Esophagus muscularis mucosa (tissue), 3 donors: ENCODE measurements around the gene PPP1R12C.
"Not testable (repeated sequence)": the region's sequence is repeated elsewhere in the genome, so short reads cannot be mapped to it uniquely, and the experiment has no call there.

Source experiments
- POLR2AphosphoS5 ChIP-seq, 2 donors: sonication (generic); formaldehyde crosslinking; IDR thresholded peaks; one replicate each; pipeline ENCODE4 v1.6.1; 2017; ENCODE audit warnings: antibody characterized with exemption in 2 of 2
- TF ChIP-seq, protein P1 (sequence below), 3 experiments: fragments of 200-600 bp in 2 of 3; fragments of 450-650 bp in 1 of 3; sonication (generic) in 2 of 3; IDR thresholded peaks; one replicate each; pipeline ENCODE4 v1.5.1; 2017 to 2019; ENCODE audit warnings: antibody characterized with exemption in 3 of 3, mild to moderate bottlenecking in 2 of 3, moderate library complexity in 1 of 3

DNA sequence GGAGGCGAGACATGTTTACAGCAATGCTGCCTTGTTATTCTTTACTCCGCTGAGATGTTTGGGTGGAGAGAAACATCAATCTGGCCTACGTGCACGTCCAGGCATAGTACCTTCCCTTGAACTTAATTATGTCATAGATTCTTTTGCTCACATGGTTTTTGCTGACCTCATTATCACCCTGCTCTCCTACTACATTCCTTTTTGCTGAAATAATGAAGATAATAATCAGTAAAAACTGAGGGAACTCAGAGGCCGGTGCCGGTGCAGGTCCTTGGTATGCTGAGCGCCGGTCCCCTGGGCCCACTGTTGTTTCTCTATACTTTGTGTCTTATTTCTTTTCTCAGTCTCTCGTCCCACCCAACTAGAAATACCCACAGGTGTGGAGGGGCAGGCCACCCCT lies 57.1 kb downstream of the PPP1R12C start:
- not testable (repeated sequence) for TF ChIP-seq POLR2AphosphoS5 (IDR thresholded peaks at IDR 0.05)
- TF ChIP-seq, protein P1, sequence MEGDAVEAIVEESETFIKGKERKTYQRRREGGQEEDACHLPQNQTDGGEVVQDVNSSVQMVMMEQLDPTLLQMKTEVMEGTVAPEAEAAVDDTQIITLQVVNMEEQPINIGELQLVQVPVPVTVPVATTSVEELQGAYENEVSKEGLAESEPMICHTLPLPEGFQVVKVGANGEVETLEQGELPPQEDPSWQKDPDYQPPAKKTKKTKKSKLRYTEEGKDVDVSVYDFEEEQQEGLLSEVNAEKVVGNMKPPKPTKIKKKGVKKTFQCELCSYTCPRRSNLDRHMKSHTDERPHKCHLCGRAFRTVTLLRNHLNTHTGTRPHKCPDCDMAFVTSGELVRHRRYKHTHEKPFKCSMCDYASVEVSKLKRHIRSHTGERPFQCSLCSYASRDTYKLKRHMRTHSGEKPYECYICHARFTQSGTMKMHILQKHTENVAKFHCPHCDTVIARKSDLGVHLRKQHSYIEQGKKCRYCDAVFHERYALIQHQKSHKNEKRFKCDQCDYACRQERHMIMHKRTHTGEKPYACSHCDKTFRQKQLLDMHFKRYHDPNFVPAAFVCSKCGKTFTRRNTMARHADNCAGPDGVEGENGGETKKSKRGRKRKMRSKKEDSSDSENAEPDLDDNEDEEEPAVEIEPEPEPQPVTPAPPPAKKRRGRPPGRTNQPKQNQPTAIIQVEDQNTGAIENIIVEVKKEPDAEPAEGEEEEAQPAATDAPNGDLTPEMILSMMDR (IDR thresholded peaks at IDR 0.05) = not testable (repeated sequence)
